Tongue (tissue), 2 donors: ENCODE data around the gene LORICRIN. TPM values are rescaled to one million over a fixed set of nuclear protein-coding genes. Genes with fewer than 3 reads are reported as not detected.

Experiments
- DNase-seq: peaks from one replicate; pipeline ENCODE4 v3.0.0-alpha.2; 2015
- total RNA-seq: library from RNA; depleted of rRNA; stranded (reverse); fragments of >200 nt; gene quantifications from one replicate; pipeline ENCODE4 v1.2.3, GENCODE V29; 2014

The LORICRIN gene
- total RNA-seq, 1 donor from 2014 or later = not detected

GRCh38 chr1:153306303-153307220 is 47.1 kb downstream of the LORICRIN start:
- DNase-seq = no peak

- DNase-seq = no peak
Measured at GRCh38 chr1:153307221-153307600, 47.7 kb downstream of the LORICRIN start.

DNA sequence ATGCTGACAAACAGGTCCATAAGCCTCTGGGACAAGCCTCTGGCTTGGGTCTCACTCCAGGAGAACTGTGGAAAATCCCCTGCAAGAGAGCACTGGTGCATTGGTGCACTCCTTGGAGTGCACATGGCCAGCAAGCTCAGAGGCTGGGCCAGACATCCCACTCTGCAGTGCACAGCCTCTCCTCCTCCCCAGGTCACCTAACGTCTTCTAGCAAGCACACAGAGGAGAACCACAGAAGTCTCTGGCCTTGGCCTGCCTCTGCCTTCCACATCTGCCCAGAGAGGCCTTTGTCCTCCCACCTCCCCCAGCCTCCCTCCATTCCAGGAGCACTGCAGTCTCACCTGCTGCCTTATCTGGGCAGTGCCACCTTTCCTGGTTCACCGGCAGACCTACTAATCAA is 49.1 kb downstream of the LORICRIN start:
- DNase-seq = no peak

- DNase-seq = no peak
Measured at GRCh38 chr1:153309441-153309840, 50.0 kb downstream of the LORICRIN start.

- DNase-seq = no peak
Measured at GRCh38 chr1:153310526-153310925, 51.0 kb downstream of the LORICRIN start.

Other genes starting within 250 kb of the LORICRIN start
- gene SPRR1B, start 228.5 kb upstream of the LORICRIN start, total RNA-seq = 1.3 TPM
- gene SPRR2D, start 218.6 kb upstream of the LORICRIN start, total RNA-seq = not detected
- gene SPRR2A, start 202.2 kb upstream of the LORICRIN start, total RNA-seq = 3.1 TPM
- gene SPRR2B, start 188.1 kb upstream of the LORICRIN start, total RNA-seq = not detected
- gene SPRR2E, start 165.2 kb upstream of the LORICRIN start, total RNA-seq = not detected
- gene SPRR2F, start 146.2 kb upstream of the LORICRIN start, total RNA-seq = not detected
- not detected for gene SPRR2G, start 108.8 kb upstream of the LORICRIN start, total RNA-seq
- not detected for gene LELP1, start 56.3 kb upstream of the LORICRIN start, total RNA-seq
- gene PRR9, start 42.1 kb upstream of the LORICRIN start, total RNA-seq = not detected
- gene PGLYRP3, start 53.3 kb downstream of the LORICRIN start, total RNA-seq = 2.4 TPM
- 0.31 TPM for gene PGLYRP4, start 89.2 kb downstream of the LORICRIN start, total RNA-seq
- gene S100A9, start 98.2 kb downstream of the LORICRIN start, total RNA-seq = 739 TPM
- 7.6 TPM for gene S100A12, start 115.9 kb downstream of the LORICRIN start, total RNA-seq
- 87.6 TPM for gene S100A8, start 131.4 kb downstream of the LORICRIN start, total RNA-seq
- not detected for gene S100A7A, start 156.8 kb downstream of the LORICRIN start, total RNA-seq
- 2.6 TPM for gene S100A7, start 201.0 kb downstream of the LORICRIN start, total RNA-seq